GM19372 (cell line): ENCODE results near the gene EVI5L.

Experiments
- ATAC-seq: cut with Tn5 transposase; IDR thresholded peaks from one replicate; pipeline ENCODE4 v1.9.1; 2021; ENCODE audit warnings: mild to moderate bottlenecking, low read depth, moderate library complexity; ENCODE audit not compliant: unreplicated experiment

EVI5L gene

GRCh38 chr19:7870571-7871436 lies 40.8 kb downstream of the EVI5L start:
- ATAC-seq, result no peak

- no peak for ATAC-seq
These were observed 41.7 kb downstream of the EVI5L start for GRCh38 chr19:7871437-7872305.

GRCh38 chr19:7872306-7873204 lies 42.5 kb downstream of the EVI5L start:
- no peak for ATAC-seq

- ATAC-seq, result no peak
These were observed 43.5 kb downstream of the EVI5L start for GRCh38 chr19:7873304-7874075.

- ATAC-seq, result no peak
These were observed 44.3 kb downstream of the EVI5L start, which contains the start of gene PRR36 for GRCh38 chr19:7874076-7874896. TSS of gene PRR36 (minus strand) at chr19:7874390. CDS start at chr19:7873689, 701 bp downstream.

GRCh38 chr19:7874897-7875273 lies 44.9 kb downstream of the EVI5L start:
- no peak for ATAC-seq

- no peak for ATAC-seq
These were observed 47.3 kb downstream of the EVI5L start for GRCh38 chr19:7877249-7877836.

- ATAC-seq, result no peak
These were observed 49.2 kb downstream of the EVI5L start for GRCh38 chr19:7879111-7879807.

- no peak for ATAC-seq
These were observed 49.8 kb downstream of the EVI5L start for GRCh38 chr19:7879836-7880235.

GRCh38 chr19:7881910-7882309 lies 51.9 kb downstream of the EVI5L start:
- no peak for ATAC-seq

- no peak for ATAC-seq
These were observed 53.1 kb downstream of the EVI5L start for GRCh38 chr19:7883105-7883504.

GRCh38 chr19:7883796-7884570 lies 54.0 kb downstream of the EVI5L start:
- no peak for ATAC-seq

GRCh38 chr19:7885818-7886217 lies 55.8 kb downstream of the EVI5L start:
- ATAC-seq, result no peak

GRCh38 chr19:7887408-7888144 lies 57.6 kb downstream of the EVI5L start:
- ATAC-seq, result no peak

GRCh38 chr19:7888145-7888825 lies 58.3 kb downstream of the EVI5L start, which contains the start of gene LRRC8E:
TSS of gene LRRC8E (plus strand) at chr19:7888510. CDS start at chr19:7895604, 7,094 bp downstream.
- ATAC-seq, result no peak

- ATAC-seq, result no peak
These were observed 58.8 kb downstream of the EVI5L start for GRCh38 chr19:7888826-7889217.
